Measurements from ENCODE around the gene VPS37C.
"Not testable (repeated sequence)": the region's sequence is repeated elsewhere in the genome, so short reads cannot be mapped to it uniquely, and the experiment has no call there.

VPS37C gene

GRCh38 chr11:61173456-61173855, 12.2 kb upstream of the VPS37C start:
- Histone ChIP-seq H3K27ac (ENCODE audit: low read length) (no peak overlapping the region), H3K27me3 (ENCODE audit: insufficient read depth, low read length) (no peaks in the 10 kb centered on the region), H3K36me3 (ENCODE audit: insufficient read depth, low read depth, low read length) (no peaks in the 10 kb centered on the region), H3K4me3 (ENCODE audit: low read length) (no peak overlapping the region), H3K9ac (ENCODE audit: low read depth, low read length) (no peak overlapping the region), H3K4me1 (ENCODE audit: insufficient read depth, low read length) (no peaks in the 10 kb centered on the region), H3K9me3 (ENCODE audit: insufficient read depth, low read depth, low read length) (no peaks in the 10 kb centered on the region)

DNA sequence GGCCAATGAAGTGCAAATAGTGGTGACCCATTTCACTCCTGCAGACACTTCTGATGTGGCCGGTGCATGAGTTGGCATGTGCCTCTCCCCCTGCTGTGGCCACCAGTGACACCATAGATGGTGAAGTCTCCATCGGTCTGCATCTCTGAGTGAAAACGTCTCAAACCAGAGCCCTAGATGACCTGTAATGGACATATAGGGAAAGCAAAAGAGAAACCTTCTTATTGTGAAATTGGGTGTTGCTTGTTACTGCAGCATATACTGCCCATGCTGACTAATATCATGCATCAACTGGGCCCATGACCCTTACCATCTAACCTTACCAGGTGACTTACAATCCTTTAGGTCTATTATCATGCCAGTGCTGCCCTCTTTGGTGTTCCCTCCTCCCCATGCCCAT, 11.7 kb upstream of the VPS37C start:
- H3K9ac ChIP-seq (ENCODE audit: low read depth, low read length): no peak overlapping the region
- no peaks in the 10 kb centered on the region for H3K9me3 ChIP-seq (ENCODE audit: insufficient read depth, low read depth, low read length)
- no peaks in the 10 kb centered on the region for H3K36me3 ChIP-seq (ENCODE audit: insufficient read depth, low read depth, low read length)
- H3K4me3 ChIP-seq (ENCODE audit: low read length): no peak overlapping the region
- no peaks in the 10 kb centered on the region for H3K27me3 ChIP-seq (ENCODE audit: insufficient read depth, low read length)
- H3K4me1 ChIP-seq (ENCODE audit: insufficient read depth, low read length): no peaks in the 10 kb centered on the region
- H3K27ac ChIP-seq (ENCODE audit: low read length): no peak overlapping the region

DNA sequence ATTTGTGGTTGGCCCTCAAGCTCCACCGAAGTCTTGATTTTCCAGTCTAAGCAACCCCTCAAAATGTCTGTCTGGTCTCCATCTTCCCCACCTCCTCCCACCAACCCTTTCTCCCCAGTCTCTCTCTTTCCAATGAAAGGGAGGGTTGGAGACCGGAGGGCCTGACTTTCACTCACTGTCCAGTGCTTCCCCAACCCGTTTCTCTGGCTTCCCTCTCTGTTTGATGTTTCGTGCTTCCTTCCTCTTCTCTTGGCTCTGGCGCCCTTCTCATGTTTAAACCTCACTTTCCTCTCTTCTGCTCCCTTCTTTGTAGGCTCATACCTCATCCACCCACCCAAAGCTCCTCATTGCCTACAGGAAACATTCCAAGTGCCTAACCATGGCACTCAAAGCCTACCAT, 11.1 kb upstream of the VPS37C start:
- Histone ChIP-seq H3K27ac (ENCODE audit: low read length) (no peak overlapping the region), H3K4me1 (ENCODE audit: insufficient read depth, low read length) (no peaks in the 10 kb centered on the region), H3K36me3 (ENCODE audit: insufficient read depth, low read depth, low read length) (no peaks in the 10 kb centered on the region), H3K9ac (ENCODE audit: low read depth, low read length) (no peak overlapping the region), H3K27me3 (ENCODE audit: insufficient read depth, low read length) (no peaks in the 10 kb centered on the region), H3K4me3 (ENCODE audit: low read length) (no peak overlapping the region), H3K9me3 (ENCODE audit: insufficient read depth, low read depth, low read length) (no peaks in the 10 kb centered on the region)

DNA sequence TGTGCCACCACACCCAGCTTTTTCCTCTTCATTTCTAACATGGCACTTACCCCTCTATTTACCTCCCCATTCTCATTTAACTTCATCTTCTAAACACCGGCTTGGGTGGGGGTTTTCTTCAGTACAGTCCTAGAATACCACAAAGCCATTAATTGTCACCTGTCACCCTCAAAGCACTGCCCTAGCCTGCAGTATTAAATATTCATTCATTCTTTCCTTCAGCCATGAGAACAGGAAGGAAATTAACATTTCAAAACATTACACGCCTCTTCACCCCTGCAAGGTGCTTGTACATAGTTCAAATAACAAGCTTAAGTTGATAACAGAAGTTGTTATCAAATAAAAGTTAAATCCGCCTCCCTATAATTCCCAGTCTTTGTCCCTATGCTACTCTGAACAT, 10.7 kb upstream of the VPS37C start:
- Histone ChIP-seq H3K27me3 (ENCODE audit: insufficient read depth, low read length) (no peaks in the 10 kb centered on the region), H3K9me3 (ENCODE audit: insufficient read depth, low read depth, low read length) (no peaks in the 10 kb centered on the region), H3K4me1 (ENCODE audit: insufficient read depth, low read length) (no peaks in the 10 kb centered on the region), H3K4me3 (ENCODE audit: low read length) (no peak overlapping the region), H3K9ac (ENCODE audit: low read depth, low read length) (no peak overlapping the region), H3K27ac (ENCODE audit: low read length) (no peak overlapping the region), H3K36me3 (ENCODE audit: insufficient read depth, low read depth, low read length) (no peaks in the 10 kb centered on the region)

DNA sequence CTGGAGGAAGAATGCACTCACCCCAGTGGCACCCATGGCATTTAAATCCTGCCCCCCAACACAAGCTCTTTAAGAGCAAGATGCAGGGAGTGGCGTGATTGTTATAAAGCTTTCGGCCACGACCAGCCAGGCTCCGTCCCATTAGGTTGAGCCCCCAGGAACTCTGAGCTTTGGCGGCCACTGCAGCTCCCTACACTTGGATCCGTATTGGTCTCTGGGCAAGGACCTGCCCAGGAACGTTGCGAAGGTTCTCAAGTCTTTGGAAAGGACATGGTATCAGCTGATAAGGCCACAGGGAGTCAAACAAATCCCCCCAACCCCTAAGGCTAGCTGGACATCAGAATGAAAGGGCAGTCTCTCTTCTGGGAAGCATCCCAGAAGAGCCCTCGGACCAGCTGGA, 9.3 kb upstream of the VPS37C start:
- Histone ChIP-seq H3K27me3 (ENCODE audit: insufficient read depth, low read length) (no peaks in the 10 kb centered on the region), H3K4me3 (ENCODE audit: low read length) (no peak overlapping the region), H3K9me3 (ENCODE audit: insufficient read depth, low read depth, low read length) (no peaks in the 10 kb centered on the region), H3K4me1 (ENCODE audit: insufficient read depth, low read length) (no peaks in the 10 kb centered on the region), H3K27ac (ENCODE audit: low read length) (no peak overlapping the region), H3K36me3 (ENCODE audit: insufficient read depth, low read depth, low read length) (no peaks in the 10 kb centered on the region), H3K9ac (ENCODE audit: low read depth, low read length) (no peak overlapping the region)

DNA sequence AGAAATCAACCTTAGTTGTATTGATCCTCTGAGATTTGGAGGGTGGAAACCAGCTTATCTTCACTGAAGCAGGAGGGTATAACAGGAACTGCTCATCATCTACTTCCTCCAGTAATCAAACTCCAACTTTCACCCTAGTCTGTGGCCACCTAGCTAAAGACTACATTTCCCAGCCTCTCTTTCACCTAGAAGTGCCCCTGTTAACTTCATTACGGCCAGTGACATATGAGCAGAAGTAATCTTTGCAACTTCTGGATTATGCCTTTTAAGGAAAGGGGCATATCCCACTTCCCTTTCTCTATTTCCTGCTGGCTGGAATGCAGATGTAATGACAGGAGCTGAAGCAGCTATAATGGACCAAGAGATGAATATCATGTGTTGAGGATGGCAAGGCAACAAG, 7.6 kb upstream of the VPS37C start:
- Histone ChIP-seq H3K4me1 (ENCODE audit: insufficient read depth, low read length) (no peaks in the 10 kb centered on the region), H3K4me3 (ENCODE audit: low read length) (no peak overlapping the region), H3K27ac (ENCODE audit: low read length) (no peak overlapping the region), H3K27me3 (ENCODE audit: insufficient read depth, low read length) (no peaks in the 10 kb centered on the region), H3K9ac (ENCODE audit: low read depth, low read length) (no peak overlapping the region), H3K9me3 (ENCODE audit: insufficient read depth, low read depth, low read length) (no peaks in the 10 kb centered on the region), H3K36me3 (ENCODE audit: insufficient read depth, low read depth, low read length) (no peaks in the 10 kb centered on the region)

GRCh38 chr11:61168042-61168688, 6.9 kb upstream of the VPS37C start:
- Histone ChIP-seq H3K27me3 (ENCODE audit: insufficient read depth, low read length) (no peaks in the 10 kb centered on the region), H3K27ac (ENCODE audit: low read length) (no peak overlapping the region), H3K9ac (ENCODE audit: low read depth, low read length) (no peak overlapping the region), H3K4me3 (ENCODE audit: low read length) (no peak overlapping the region), H3K4me1 (ENCODE audit: insufficient read depth, low read length) (no peaks in the 10 kb centered on the region), H3K9me3 (ENCODE audit: insufficient read depth, low read depth, low read length) (no peaks in the 10 kb centered on the region), H3K36me3 (ENCODE audit: insufficient read depth, low read depth, low read length) (no peaks in the 10 kb centered on the region)

GRCh38 chr11:61166331-61166730, 5.1 kb upstream of the VPS37C start:
- not testable (repeated sequence) for H3K4me1 ChIP-seq (ENCODE audit: insufficient read depth, low read length); H3K4me3 ChIP-seq (ENCODE audit: low read length); H3K9ac ChIP-seq (ENCODE audit: low read depth, low read length); H3K36me3 ChIP-seq (ENCODE audit: insufficient read depth, low read depth, low read length); H3K9me3 ChIP-seq (ENCODE audit: insufficient read depth, low read depth, low read length); H3K27me3 ChIP-seq (ENCODE audit: insufficient read depth, low read length); H3K27ac ChIP-seq (ENCODE audit: low read length)

- H3K4me3 ChIP-seq (ENCODE audit: low read length); H3K36me3 ChIP-seq (ENCODE audit: insufficient read depth, low read depth, low read length); H3K27ac ChIP-seq (ENCODE audit: low read length); H3K4me1 ChIP-seq (ENCODE audit: insufficient read depth, low read length); H3K9ac ChIP-seq (ENCODE audit: low read depth, low read length); H3K9me3 ChIP-seq (ENCODE audit: insufficient read depth, low read depth, low read length); H3K27me3 ChIP-seq (ENCODE audit: insufficient read depth, low read length): not testable (repeated sequence)
Measured at GRCh38 chr11:61165785-61166184, 4.6 kb upstream of the VPS37C start.

DNA sequence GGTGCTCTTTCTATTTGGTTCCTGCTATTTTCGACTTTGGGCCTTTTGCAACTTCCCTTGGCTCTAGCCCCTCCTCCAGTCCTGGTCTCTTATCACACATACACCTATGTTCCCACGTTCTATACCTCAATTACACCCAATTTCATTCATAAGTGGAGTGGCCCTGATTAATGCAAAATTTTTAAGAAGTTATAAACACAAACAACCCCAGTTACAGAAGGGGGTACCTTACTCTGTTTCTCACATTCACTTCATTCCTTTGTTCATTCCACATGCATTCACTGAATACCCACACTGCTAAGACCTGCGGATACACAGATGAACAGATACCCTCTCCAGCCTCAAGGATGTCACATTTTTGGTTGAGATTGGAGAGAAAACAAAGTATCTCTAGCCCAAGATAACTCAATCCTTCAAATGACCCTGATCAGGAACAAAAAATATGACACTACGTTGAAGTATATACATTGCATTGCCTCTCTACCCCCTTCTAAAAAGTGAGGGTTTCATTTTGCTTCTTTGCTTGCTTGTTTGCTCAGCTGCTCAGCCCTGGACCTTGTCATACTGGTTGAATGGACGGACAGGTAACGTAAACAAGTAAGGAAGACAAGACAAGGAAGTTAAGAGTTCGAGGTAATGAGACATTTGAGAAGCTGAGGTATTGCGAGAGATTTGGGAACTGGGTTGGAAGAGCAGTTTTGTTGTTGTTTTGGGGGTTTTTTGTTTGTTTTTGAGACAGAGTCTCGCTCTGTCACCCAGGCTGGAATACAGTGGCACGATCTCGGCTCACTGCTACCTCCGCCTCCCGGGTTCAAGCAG, 3.6 kb upstream of the VPS37C start:
- no peak overlapping the region for H3K9ac ChIP-seq (ENCODE audit: low read depth, low read length)
- peaks cover 3% of the 10 kb centered on the region; the same call in 1 of the 2 replicates for H3K4me1 ChIP-seq (ENCODE audit: insufficient read depth, low read length)
- no peak overlapping the region for H3K4me3 ChIP-seq (ENCODE audit: low read length)
- H3K27me3 ChIP-seq (ENCODE audit: insufficient read depth, low read length): no peaks in the 10 kb centered on the region
- no peak overlapping the region for H3K27ac ChIP-seq (ENCODE audit: low read length)
- no peaks in the 10 kb centered on the region for H3K9me3 ChIP-seq (ENCODE audit: insufficient read depth, low read depth, low read length)
- H3K36me3 ChIP-seq (ENCODE audit: insufficient read depth, low read depth, low read length): no peaks in the 10 kb centered on the region

- Histone ChIP-seq H3K9me3 (ENCODE audit: insufficient read depth, low read depth, low read length) (no peaks in the 10 kb centered on the region), H3K27ac (ENCODE audit: low read length) (no peak overlapping the region), H3K4me3 (ENCODE audit: low read length) (no peak overlapping the region), H3K4me1 (ENCODE audit: insufficient read depth, low read length) (peaks cover 5% of the 10 kb centered on the region; the same call in 1 of the 2 replicates), H3K36me3 (ENCODE audit: insufficient read depth, low read depth, low read length) (no peaks in the 10 kb centered on the region), H3K9ac (ENCODE audit: low read depth, low read length) (no peak overlapping the region), H3K27me3 (ENCODE audit: insufficient read depth, low read length) (no peaks in the 10 kb centered on the region)
Measured at GRCh38 chr11:61163714-61164605, 2.7 kb upstream of the VPS37C start.
